H4 (cell line): ENCODE data around the gene WDFY4. TPM values are rescaled to one million over a fixed set of nuclear protein-coding genes. Genes with fewer than 3 reads are reported as not detected.

ENCODE experiments used
- DNase-seq: peaks from one replicate; pipeline ENCODE4 v3.0.0-alpha.2; 2015; ENCODE audit warnings: low spot score
- total RNA-seq: library from RNA; depleted of rRNA; stranded (reverse); fragments of >200 nt; shearing (Covaris generic); gene quantifications from 2 replicates; pipeline ENCODE4 v1.2.3, GENCODE V29; 2014; rRNA removed

WDFY4 gene
- total RNA-seq, 1 experiment from 2014 or later: not detected

- DNase-seq: no peak
These were observed 331.0 kb downstream of the WDFY4 start for GRCh38 chr10:49015700-49016099.

- no peak for DNase-seq
These were observed 337.0 kb downstream of the WDFY4 start for GRCh38 chr10:49021685-49022084.

- no peak for DNase-seq
These were observed 338.4 kb downstream of the WDFY4 start for GRCh38 chr10:49023071-49023470.

GRCh38 chr10:49023752-49024151, 339.1 kb downstream of the WDFY4 start:
- DNase-seq: no peak

- DNase-seq: no peak
These were observed 339.8 kb downstream of the WDFY4 start for GRCh38 chr10:49024484-49024883.

- no peak for DNase-seq
These were observed 340.8 kb downstream of the WDFY4 start for GRCh38 chr10:49025347-49025983.

- no peak for DNase-seq
These were observed 344.0 kb downstream of the WDFY4 start for GRCh38 chr10:49028639-49029038.

GRCh38 chr10:49029666-49030065, 345.0 kb downstream of the WDFY4 start:
- DNase-seq: no peak

Other genes starting within 250 kb of the WDFY4 start
- gene ARHGAP22, start 79.8 kb upstream of the WDFY4 start, total RNA-seq: 2.1 and 6.3 TPM in 2 replicates